SK-N-SH treated with all-trans-retinoic acid at 6 μM for 48 hours (cell line): Measurements from ENCODE around the gene AHSA1.

Source experiments
- ARNTL ChIP-seq: fragments of 450-650 bp; formaldehyde crosslinking; IDR thresholded peaks from 2 replicates; pipeline ENCODE4 v1.5.0; 2020; ENCODE audit warnings: low read depth, mild to moderate bottlenecking, moderate library complexity, borderline replicate concordance
- PPARA ChIP-seq: fragments of 250-450 bp; sonication (Bioruptor Pico); IDR thresholded peaks from 2 replicates; pipeline ENCODE4 v1.5.0; 2020; ENCODE audit warnings: mild to moderate bottlenecking, borderline replicate concordance
- ZNF565 ChIP-seq: fragments of 450-650 bp; formaldehyde crosslinking; conservative IDR thresholded peaks from 2 replicates; pipeline ENCODE4 v1.5.0; 2020; ENCODE audit warnings: low read depth, mild to moderate bottlenecking, moderate library complexity

GRCh38 chr14:77507762-77508161 is 49.9 kb downstream of the AHSA1 start:
- TF ChIP-seq ARNTL (CRISPR knock-in tag) (no peak), PPARA (CRISPR knock-in tag) (no peak), ZNF565 (CRISPR knock-in tag) (no peak)
